Measurements from ENCODE around the gene FAM219A. TPM values are rescaled to one million over a fixed set of nuclear protein-coding genes. Genes with fewer than 3 reads are reported as not detected.

Gene FAM219A
- total RNA-seq, 2 donors from 2014 or later: 17.1 to 19.6 TPM

DNA sequence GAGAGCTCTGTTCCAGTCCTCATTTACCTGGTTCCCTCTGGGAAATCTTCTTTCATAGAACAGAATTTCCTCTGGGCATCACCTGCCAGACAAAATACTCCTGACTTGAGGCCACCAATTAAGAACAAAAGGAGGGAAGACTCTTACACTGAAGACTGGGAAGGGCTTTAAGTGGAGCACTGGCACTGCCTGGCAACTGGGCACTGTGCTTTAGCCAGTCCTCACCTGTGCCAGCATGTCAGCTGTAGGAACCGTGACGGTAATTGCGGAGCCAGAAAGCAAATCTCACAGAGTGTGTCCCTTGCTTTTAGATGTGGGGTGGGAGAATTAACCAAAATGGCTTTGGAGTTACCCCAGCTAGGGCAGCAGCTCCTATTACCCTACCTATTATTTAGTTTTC lies 40.6 kb downstream of the FAM219A start:
- H3K27ac Mint-ChIP-seq: no peak overlapping the region
- no peaks in the 10 kb centered on the region for H3K4me1 Mint-ChIP-seq
- Histone ChIP-seq H3K36me3 (ENCODE audit: control insufficient read depth, insufficient read depth, low read length) (no peaks in the 10 kb centered on the region), H3K27me3 (ENCODE audit: control insufficient read depth, insufficient read depth, low read length, poor library complexity, severe bottlenecking) (no peaks in the 10 kb centered on the region), H3K9ac (ENCODE audit: extremely low read depth, low read length, poor library complexity, severe bottlenecking) (no peak overlapping the region), H3K9me3 (ENCODE audit: control insufficient read depth, low read length) (no peaks in the 10 kb centered on the region), H3K27ac (ENCODE audit: low read depth, low read length) (no peak overlapping the region), H3K4me1 (ENCODE audit: control insufficient read depth, insufficient read depth, low read length) (no peaks in the 10 kb centered on the region), H3K4me3 (ENCODE audit: low read length) (no peak overlapping the region)
- TF ChIP-seq, protein P1, sequence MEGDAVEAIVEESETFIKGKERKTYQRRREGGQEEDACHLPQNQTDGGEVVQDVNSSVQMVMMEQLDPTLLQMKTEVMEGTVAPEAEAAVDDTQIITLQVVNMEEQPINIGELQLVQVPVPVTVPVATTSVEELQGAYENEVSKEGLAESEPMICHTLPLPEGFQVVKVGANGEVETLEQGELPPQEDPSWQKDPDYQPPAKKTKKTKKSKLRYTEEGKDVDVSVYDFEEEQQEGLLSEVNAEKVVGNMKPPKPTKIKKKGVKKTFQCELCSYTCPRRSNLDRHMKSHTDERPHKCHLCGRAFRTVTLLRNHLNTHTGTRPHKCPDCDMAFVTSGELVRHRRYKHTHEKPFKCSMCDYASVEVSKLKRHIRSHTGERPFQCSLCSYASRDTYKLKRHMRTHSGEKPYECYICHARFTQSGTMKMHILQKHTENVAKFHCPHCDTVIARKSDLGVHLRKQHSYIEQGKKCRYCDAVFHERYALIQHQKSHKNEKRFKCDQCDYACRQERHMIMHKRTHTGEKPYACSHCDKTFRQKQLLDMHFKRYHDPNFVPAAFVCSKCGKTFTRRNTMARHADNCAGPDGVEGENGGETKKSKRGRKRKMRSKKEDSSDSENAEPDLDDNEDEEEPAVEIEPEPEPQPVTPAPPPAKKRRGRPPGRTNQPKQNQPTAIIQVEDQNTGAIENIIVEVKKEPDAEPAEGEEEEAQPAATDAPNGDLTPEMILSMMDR (conservative IDR thresholded peaks at IDR 0.05): no peak
- no peak for DNase-seq
- 97 to 100% methylated on average over 3 of the region's 3 CpGs for WGBS, 2 experiments (ENCODE audit: insufficient coverage in 1 of 2, insufficient read length in 1 of 2)
- H3K27me3 Mint-ChIP-seq (ENCODE audit: insufficient read depth): no peaks in the 10 kb centered on the region
- no peaks in the 10 kb centered on the region for H3K9me3 Mint-ChIP-seq
- H3K36me3 Mint-ChIP-seq (ENCODE audit: low read depth): no peaks in the 10 kb centered on the region
- no peak overlapping the region for H3K4me3 Mint-ChIP-seq

DNA sequence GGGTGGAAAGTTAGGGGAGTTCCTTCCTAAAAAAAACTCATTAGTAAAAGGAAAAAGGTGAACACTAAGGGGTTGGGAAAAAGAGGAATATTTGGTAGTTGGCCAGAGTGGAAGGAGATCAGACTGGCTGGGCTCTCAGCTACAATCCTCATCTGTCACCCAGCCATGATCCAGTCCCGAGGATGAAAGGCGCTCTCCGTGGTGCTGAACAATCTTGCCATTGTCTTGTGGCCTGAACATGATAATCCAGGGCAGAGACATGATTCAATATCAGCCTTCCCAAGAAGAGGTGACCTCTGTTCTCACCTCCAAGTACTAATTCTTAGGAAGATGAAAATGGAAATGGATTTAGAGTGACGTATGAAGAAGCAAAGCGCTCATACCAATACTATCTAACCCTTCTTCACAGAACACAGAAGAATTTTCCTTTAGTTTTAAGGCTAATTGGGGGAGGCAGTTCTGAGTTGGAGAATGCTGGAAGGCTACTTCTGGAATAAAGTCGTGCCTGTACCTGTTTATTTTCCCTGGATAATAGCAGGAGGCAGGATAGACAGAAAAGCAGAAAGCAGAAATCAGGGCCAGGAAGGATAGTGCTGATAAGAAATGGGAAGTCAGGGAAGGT lies 45.0 kb downstream of the FAM219A start:
- 0 to 10% methylated on average over 3 to 4 of the region's 6 CpGs for WGBS, 2 experiments (ENCODE audit: insufficient coverage in 1 of 2, insufficient read length in 1 of 2)
- no peaks in the 10 kb centered on the region for H3K27me3 Mint-ChIP-seq (ENCODE audit: insufficient read depth)

DNA sequence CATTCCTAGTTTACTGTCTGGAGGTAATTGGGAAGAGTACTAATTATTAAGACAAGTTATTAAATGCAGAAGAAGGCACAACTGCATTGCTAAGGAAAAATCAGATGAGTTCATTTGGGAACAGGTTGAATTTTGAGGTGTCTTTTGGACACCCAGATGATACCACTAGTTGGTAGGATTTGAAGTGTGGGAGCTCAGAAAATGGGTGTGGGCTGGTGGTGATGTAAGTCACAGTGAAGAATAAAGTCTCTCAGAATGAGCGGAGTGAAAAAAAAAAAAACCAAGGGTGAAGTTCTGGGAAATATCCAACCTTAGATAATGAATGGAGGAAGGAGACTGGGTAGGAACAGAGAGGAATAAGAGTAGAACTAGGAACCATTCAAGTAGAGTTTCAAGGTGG lies 46.0 kb downstream of the FAM219A start:
- WGBS, 2 experiments (ENCODE audit: insufficient coverage in 1 of 2, insufficient read length in 1 of 2): 38 to 50% methylated on average over 1 of the region's 1 CpG
- Mint-ChIP-seq H3K27me3 (ENCODE audit: insufficient read depth) (no peaks in the 10 kb centered on the region), H3K4me3 (no peak overlapping the region), H3K36me3 (ENCODE audit: low read depth) (no peaks in the 10 kb centered on the region), H3K9me3 (no peaks in the 10 kb centered on the region), H3K27ac (no peak overlapping the region), H3K4me1 (no peaks in the 10 kb centered on the region)
- Histone ChIP-seq H3K36me3 (ENCODE audit: control insufficient read depth, insufficient read depth, low read length) (no peaks in the 10 kb centered on the region), H3K4me3 (ENCODE audit: low read length) (no peak overlapping the region), H3K27ac (ENCODE audit: low read depth, low read length) (no peak overlapping the region), H3K9me3 (ENCODE audit: control insufficient read depth, low read length) (no peaks in the 10 kb centered on the region), H3K4me1 (ENCODE audit: control insufficient read depth, insufficient read depth, low read length) (no peaks in the 10 kb centered on the region), H3K9ac (ENCODE audit: extremely low read depth, low read length, poor library complexity, severe bottlenecking) (no peak overlapping the region), H3K27me3 (ENCODE audit: control insufficient read depth, insufficient read depth, low read length, poor library complexity, severe bottlenecking) (no peaks in the 10 kb centered on the region)
- DNase-seq: no peak
- TF ChIP-seq, protein P1 (conservative IDR thresholded peaks at IDR 0.05): no peak

More for the DNA sequence above, 45.0 kb downstream of the FAM219A start:
- Histone ChIP-seq H3K9me3 (ENCODE audit: control insufficient read depth, low read length) (no peaks in the 10 kb centered on the region), H3K4me1 (ENCODE audit: control insufficient read depth, insufficient read depth, low read length) (no peaks in the 10 kb centered on the region), H3K4me3 (ENCODE audit: low read length) (no peak overlapping the region), H3K27ac (ENCODE audit: low read depth, low read length) (no peak overlapping the region), H3K27me3 (ENCODE audit: control insufficient read depth, insufficient read depth, low read length, poor library complexity, severe bottlenecking) (no peaks in the 10 kb centered on the region), H3K9ac (ENCODE audit: extremely low read depth, low read length, poor library complexity, severe bottlenecking) (no peak overlapping the region), H3K36me3 (ENCODE audit: control insufficient read depth, insufficient read depth, low read length) (no peaks in the 10 kb centered on the region)
- Mint-ChIP-seq H3K4me3 (no peak overlapping the region), H3K36me3 (ENCODE audit: low read depth) (no peaks in the 10 kb centered on the region), H3K27ac (no peak overlapping the region), H3K4me1 (no peaks in the 10 kb centered on the region), H3K9me3 (no peaks in the 10 kb centered on the region)
- peak; percentile 94 for DNase-seq
- TF ChIP-seq, protein P1 (conservative IDR thresholded peaks at IDR 0.05): no peak

Data from endodermal cell (in vitro differentiated cells).